ENCODE data around the gene RNASEH2B.

The RNASEH2B gene

GRCh38 chr13:50892210-50892944, 17.2 kb upstream of the RNASEH2B start:
- peaks cover 55% of the 10 kb centered on the region for H3K4me1 Mint-ChIP-seq

GRCh38 chr13:50893211-50893852, 16.3 kb upstream of the RNASEH2B start:
- ATAC-seq (ENCODE audit: low read depth) (peak; percentile 77), DNase-seq (ENCODE audit: low spot score in 2 of 2) (no peak)
- Mint-ChIP-seq H3K36me3 (peaks cover 2% of the 10 kb centered on the region), H3K4me3 (peak overlapping the region; percentile 69), H3K27ac (peak overlapping the region; percentile 87), H3K9me3 (peaks cover 3% of the 10 kb centered on the region), H3K27me3 (no peaks in the 10 kb centered on the region), H3K4me1 (peaks cover 63% of the 10 kb centered on the region)

More at GRCh38 chr13:50892210-50892944, 17.2 kb upstream of the RNASEH2B start:
- peak in 1 of 2 donors; percentile 33 for DNase-seq (ENCODE audit: low spot score in 2 of 2)
- peak overlapping the region; percentile 74 for H3K4me3 Mint-ChIP-seq
- peak overlapping the region; percentile 87 for H3K27ac Mint-ChIP-seq
- peak; percentile 70 for ATAC-seq (ENCODE audit: low read depth)
- no peaks in the 10 kb centered on the region for H3K27me3 Mint-ChIP-seq
- H3K9me3 Mint-ChIP-seq, result peaks cover 3% of the 10 kb centered on the region
- peaks cover 2% of the 10 kb centered on the region for H3K36me3 Mint-ChIP-seq

GRCh38 chr13:50894012-50894411, 15.6 kb upstream of the RNASEH2B start:
- peaks cover 62% of the 10 kb centered on the region for H3K4me1 Mint-ChIP-seq
- H3K4me3 Mint-ChIP-seq, result no peak overlapping the region
- H3K27me3 Mint-ChIP-seq, result no peaks in the 10 kb centered on the region
- H3K36me3 Mint-ChIP-seq, result peaks cover 2% of the 10 kb centered on the region
- DNase-seq (ENCODE audit: low spot score in 2 of 2), result no peak
- ATAC-seq (ENCODE audit: low read depth), result no peak
- H3K27ac Mint-ChIP-seq, result peak overlapping the region; percentile 87
- peaks cover 3% of the 10 kb centered on the region for H3K9me3 Mint-ChIP-seq

DNA sequence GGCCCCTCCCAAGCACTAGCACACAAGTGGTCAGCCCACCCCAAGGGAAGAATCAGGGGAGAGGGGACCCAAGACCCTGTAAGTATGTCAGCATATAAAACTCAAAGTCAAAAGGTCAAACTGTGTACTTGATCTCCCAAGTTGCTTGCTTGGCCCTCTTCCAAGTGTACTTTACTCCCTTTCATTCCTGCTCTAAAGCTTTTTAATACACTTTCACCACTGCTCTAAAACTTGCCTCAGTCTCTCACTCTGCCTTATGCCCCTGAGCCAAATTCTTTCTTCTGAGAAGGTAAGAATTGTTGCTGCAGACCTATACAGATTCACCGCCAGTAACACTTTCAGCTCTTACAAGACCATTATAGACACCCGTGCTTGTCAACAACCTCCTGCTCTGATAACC, 15.1 kb upstream of the RNASEH2B start:
- H3K27ac Mint-ChIP-seq, result peak overlapping the region; percentile 11
- peaks cover 2% of the 10 kb centered on the region for H3K36me3 Mint-ChIP-seq
- no peak overlapping the region for H3K4me3 Mint-ChIP-seq
- peaks cover 60% of the 10 kb centered on the region for H3K4me1 Mint-ChIP-seq
- DNase-seq (ENCODE audit: low spot score in 2 of 2), result no peak
- peaks cover 3% of the 10 kb centered on the region for H3K9me3 Mint-ChIP-seq
- no peaks in the 10 kb centered on the region for H3K27me3 Mint-ChIP-seq
- no peak for ATAC-seq (ENCODE audit: low read depth)

GRCh38 chr13:50898338-50898737, 11.3 kb upstream of the RNASEH2B start:
- peaks cover 2% of the 10 kb centered on the region for H3K36me3 Mint-ChIP-seq
- H3K4me3 Mint-ChIP-seq, result no peak overlapping the region
- H3K9me3 Mint-ChIP-seq, result peaks cover 3% of the 10 kb centered on the region
- ATAC-seq (ENCODE audit: low read depth), result peak; percentile 51
- H3K27me3 Mint-ChIP-seq, result no peaks in the 10 kb centered on the region
- H3K4me1 Mint-ChIP-seq, result peaks cover 31% of the 10 kb centered on the region
- no peak overlapping the region for H3K27ac Mint-ChIP-seq
- no peak for DNase-seq (ENCODE audit: low spot score in 2 of 2)

DNA sequence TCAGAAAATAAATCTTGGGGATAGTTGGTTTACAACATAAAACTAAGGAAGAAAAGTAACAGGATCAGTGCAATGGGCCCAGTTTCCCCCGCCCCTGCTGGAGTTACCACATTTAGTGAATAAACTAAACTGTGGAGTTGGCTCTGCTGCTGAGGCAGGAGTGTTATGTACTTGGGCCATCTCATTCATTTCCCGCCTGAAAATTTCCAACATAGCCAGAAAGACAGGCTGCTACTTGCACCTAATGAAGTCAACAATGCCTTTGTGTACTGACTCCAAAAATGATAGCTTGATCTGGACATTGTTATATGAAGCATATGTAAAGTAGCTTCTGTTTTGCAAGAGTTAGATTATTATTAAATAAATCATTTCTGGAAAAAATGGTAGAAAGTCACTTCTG, 7.9 kb upstream of the RNASEH2B start:
- H3K27ac Mint-ChIP-seq, result no peak overlapping the region
- DNase-seq (ENCODE audit: low spot score in 2 of 2) (no peak), ATAC-seq (ENCODE audit: low read depth) (no peak)
- H3K27me3 Mint-ChIP-seq, result no peaks in the 10 kb centered on the region
- H3K9me3 Mint-ChIP-seq, result no peaks in the 10 kb centered on the region
- H3K4me1 Mint-ChIP-seq, result peaks cover 15% of the 10 kb centered on the region
- no peaks in the 10 kb centered on the region for H3K36me3 Mint-ChIP-seq
- H3K4me3 Mint-ChIP-seq, result no peak overlapping the region

GRCh38 chr13:50905256-50905655, 4.3 kb upstream of the RNASEH2B start:
- Mint-ChIP-seq H3K36me3 (no peaks in the 10 kb centered on the region), H3K4me3 (no peak overlapping the region), H3K4me1 (peaks cover 4% of the 10 kb centered on the region), H3K27ac (no peak overlapping the region), H3K27me3 (no peaks in the 10 kb centered on the region), H3K9me3 (no peaks in the 10 kb centered on the region)
- ATAC-seq (ENCODE audit: low read depth) (no peak), DNase-seq (ENCODE audit: low spot score in 2 of 2) (no peak)

- DNase-seq (ENCODE audit: low spot score in 2 of 2) (no peak), ATAC-seq (ENCODE audit: low read depth) (no peak)
- peaks cover 17% of the 10 kb centered on the region for H3K4me1 Mint-ChIP-seq
- no peaks in the 10 kb centered on the region for H3K27me3 Mint-ChIP-seq
- H3K4me3 Mint-ChIP-seq, result no peak overlapping the region
- H3K36me3 Mint-ChIP-seq, result no peaks in the 10 kb centered on the region
- no peak overlapping the region for H3K27ac Mint-ChIP-seq
- H3K9me3 Mint-ChIP-seq, result no peaks in the 10 kb centered on the region
These were observed 1.8 kb upstream of the RNASEH2B start for GRCh38 chr13:50907781-50908180.

DNA sequence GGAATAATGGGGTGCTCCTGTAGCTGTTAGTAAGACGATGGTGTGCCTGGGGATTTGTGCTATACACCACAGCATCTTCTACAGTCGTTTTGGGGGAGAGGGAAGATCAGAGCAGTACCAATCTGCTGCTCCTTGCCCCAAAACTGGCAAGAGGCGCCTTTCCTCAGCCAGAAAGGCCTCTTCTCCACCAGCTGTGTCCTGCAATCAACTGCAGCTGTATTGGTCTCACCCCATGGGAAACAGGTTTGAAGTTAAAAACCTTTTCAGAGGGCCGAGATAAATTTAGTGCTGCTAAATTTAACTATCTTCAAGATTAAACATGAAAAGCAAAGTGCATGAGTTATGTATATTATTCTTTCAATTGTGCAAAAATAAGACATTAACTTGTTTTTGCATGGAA, 1.2 kb upstream of the RNASEH2B start:
- Mint-ChIP-seq H3K27ac (no peak overlapping the region), H3K4me1 (peaks cover 17% of the 10 kb centered on the region), H3K27me3 (no peaks in the 10 kb centered on the region), H3K36me3 (no peaks in the 10 kb centered on the region), H3K9me3 (no peaks in the 10 kb centered on the region), H3K4me3 (peak overlapping the region; percentile 25)
- ATAC-seq (ENCODE audit: low read depth), result no peak
- DNase-seq (ENCODE audit: low spot score in 2 of 2), result no peak

- Mint-ChIP-seq H3K27me3 (no peaks in the 10 kb centered on the region), H3K27ac (peak overlapping the region; percentile 93), H3K4me3 (peak overlapping the region; percentile 92), H3K9me3 (no peaks in the 10 kb centered on the region), H3K4me1 (peaks cover 29% of the 10 kb centered on the region), H3K36me3 (no peaks in the 10 kb centered on the region)
- DNase-seq (ENCODE audit: low spot score in 2 of 2), result no peak
- peak; percentile 0 for ATAC-seq (ENCODE audit: low read depth)
These were observed 854 bp downstream of the RNASEH2B start for GRCh38 chr13:50910485-50910805.

GRCh38 chr13:50911081-50911631, 1.6 kb downstream of the RNASEH2B start:
- DNase-seq (ENCODE audit: low spot score in 2 of 2), result no peak
- no peaks in the 10 kb centered on the region for H3K9me3 Mint-ChIP-seq
- H3K4me1 Mint-ChIP-seq, result peaks cover 34% of the 10 kb centered on the region
- H3K36me3 Mint-ChIP-seq, result no peaks in the 10 kb centered on the region
- H3K4me3 Mint-ChIP-seq, result peak overlapping the region; percentile 92
- peak overlapping the region; percentile 93 for H3K27ac Mint-ChIP-seq
- no peaks in the 10 kb centered on the region for H3K27me3 Mint-ChIP-seq
- ATAC-seq (ENCODE audit: low read depth), result no peak

- Mint-ChIP-seq H3K27me3 (no peaks in the 10 kb centered on the region), H3K36me3 (no peaks in the 10 kb centered on the region), H3K9me3 (no peaks in the 10 kb centered on the region), H3K4me3 (peak overlapping the region; percentile 92), H3K27ac (peak overlapping the region; percentile 93), H3K4me1 (peaks cover 43% of the 10 kb centered on the region)
- peak; percentile 55 for ATAC-seq (ENCODE audit: low read depth)
- peak; percentile 89 to 92 for DNase-seq (ENCODE audit: low spot score in 2 of 2)
These were observed 2.6 kb downstream of the RNASEH2B start for GRCh38 chr13:50911937-50912795.

- Mint-ChIP-seq H3K9me3 (no peaks in the 10 kb centered on the region), H3K4me1 (peaks cover 50% of the 10 kb centered on the region), H3K36me3 (no peaks in the 10 kb centered on the region), H3K27me3 (no peaks in the 10 kb centered on the region), H3K4me3 (no peak overlapping the region), H3K27ac (no peak overlapping the region)
- ATAC-seq (ENCODE audit: low read depth) (no peak), DNase-seq (ENCODE audit: low spot score in 2 of 2) (no peak)
These were observed 3.3 kb downstream of the RNASEH2B start for GRCh38 chr13:50912851-50913250.

- Mint-ChIP-seq H3K36me3 (peaks cover 2% of the 10 kb centered on the region), H3K27ac (peak overlapping the region; percentile 98), H3K4me3 (peak overlapping the region; percentile 17), H3K4me1 (peaks cover 54% of the 10 kb centered on the region), H3K9me3 (no peaks in the 10 kb centered on the region), H3K27me3 (no peaks in the 10 kb centered on the region)
- DNase-seq (ENCODE audit: low spot score in 2 of 2) (no peak), ATAC-seq (ENCODE audit: low read depth) (no peak)
These were observed 4.6 kb downstream of the RNASEH2B start for GRCh38 chr13:50914176-50914700.
